IMR-90 (cell line): ENCODE measurements around the gene PRDM10. TPM values are rescaled to one million over a fixed set of nuclear protein-coding genes. Genes with fewer than 3 reads are reported as not detected.

ENCODE experiments used
- ATAC-seq: fragments of 200-7000 bp; cut with Tn5 transposase; 2 replicates; pipeline ENCODE4 v1.9.1; 2020; ENCODE audit warnings: low read depth, mild to moderate bottlenecking, moderate library complexity
- BruUV-seq: library from RNA; stranded (reverse); fragments of 400-500 nt; replicated peaks from 2 replicates; lab custom pipeline; 2021; lab: Mats Ljungman, UMichigan
- CTCF ChIA-PET: fragments of 300-600 bp; formaldehyde crosslinking; extraction: SDS; loops from one replicate; lab custom pipeline; 2021; ENCODE audit warnings: antibody characterized with exemption; lab: Yijun Ruan, JAX
- POLR2A ChIA-PET: fragments of 300-600 bp; sonication (Branson Sonifier 250); formaldehyde crosslinking; loops from one replicate; lab custom pipeline; 2022; ENCODE audit warnings: antibody characterized with exemption; ENCODE audit not compliant: unreplicated experiment; lab: Charles Lee
- DNase-seq: peaks from one replicate; pipeline ENCODE4 v3.0.0; 2013
- H2AFZ ChIP-seq: replicated peaks from 2 replicates; pipeline ENCODE3; 2013; ENCODE audit warnings: low read length, mild to moderate bottlenecking; ENCODE audit not compliant: poor library complexity
- H2AK5ac ChIP-seq: 2 replicates; pipeline ENCODE4 v1.6.1; 2013; ENCODE audit warnings: low read depth, low read length, inconsistent platforms
- H2AK9ac ChIP-seq: replicated peaks from 2 replicates; pipeline ENCODE3; 2013; ENCODE audit warnings: mild to moderate bottlenecking, low read depth, low read length, moderate library complexity; ENCODE audit not compliant: poor library complexity
- H2BK120ac ChIP-seq: 2 replicates; pipeline ENCODE4 v1.6.1; 2013; ENCODE audit warnings: low read depth, low read length, inconsistent platforms
- H2BK15ac ChIP-seq: 3 replicates; pipeline ENCODE4 v1.6.1; 2013; ENCODE audit warnings: low read depth, low read length, inconsistent platforms
- H2BK20ac ChIP-seq: 2 replicates; pipeline ENCODE4 v1.6.1; 2013; ENCODE audit warnings: low read depth, mild to moderate bottlenecking, inconsistent platforms, low read length, moderate library complexity
- H2BK5ac ChIP-seq: 2 replicates; pipeline ENCODE4 v1.6.1; 2013; ENCODE audit warnings: mild to moderate bottlenecking, low read depth, low read length, inconsistent platforms; ENCODE audit not compliant: poor library complexity, severe bottlenecking
- H3K14ac ChIP-seq: replicated peaks from 2 replicates; pipeline ENCODE4 v1.6.1; 2013; ENCODE audit warnings: low read depth, low read length, inconsistent platforms
- H3K18ac ChIP-seq: 2 replicates; pipeline ENCODE4 v1.6.1; 2013; ENCODE audit warnings: low read depth, low read length, control low read depth
- H3K23ac ChIP-seq: 2 replicates; pipeline ENCODE4 v1.6.1; 2013; ENCODE audit warnings: low read depth, low read length, inconsistent platforms
- H3K27ac ChIP-seq: 2 replicates; pipeline ENCODE4 v1.5.1; 2013; ENCODE audit warnings: mild to moderate bottlenecking, control low read depth, low read length; ENCODE audit not compliant: insufficient read depth
- H3K27me3 ChIP-seq: 2 replicates; pipeline ENCODE4 v1.6.1; 2013; ENCODE audit warnings: low read length; ENCODE audit not compliant: control insufficient read depth, insufficient read depth
- H3K36me3 ChIP-seq: 2 replicates; pipeline ENCODE4 v1.6.1; 2013; ENCODE audit warnings: low read length, mixed read lengths; ENCODE audit not compliant: control insufficient read depth, insufficient read depth
- H3K4ac ChIP-seq: 2 replicates; pipeline ENCODE4 v1.6.1; 2013; ENCODE audit warnings: low read depth, low read length, inconsistent platforms
- H3K4me1 ChIP-seq: 2 replicates; pipeline ENCODE4 v1.6.1; 2013; ENCODE audit warnings: low read length, mixed read lengths; ENCODE audit not compliant: control insufficient read depth, insufficient read depth
- H3K4me2 ChIP-seq: 2 replicates; pipeline ENCODE4 v1.6.1; 2013; ENCODE audit warnings: low read depth, mild to moderate bottlenecking, control low read depth, low read length, moderate library complexity
- H3K4me3 ChIP-seq: 2 replicates; pipeline ENCODE4 v1.5.1; 2013; ENCODE audit warnings: low read depth, mild to moderate bottlenecking, control low read depth, low read length, moderate library complexity; ENCODE audit not compliant: insufficient read depth
- H3K56ac ChIP-seq: 2 replicates; pipeline ENCODE4 v1.6.1; 2013; ENCODE audit warnings: low read length, inconsistent platforms; ENCODE audit not compliant: insufficient read depth; ENCODE audit errors: extremely low read depth
- H3K79me1 ChIP-seq, 2 experiments: 2 replicates each; pipeline ENCODE4 v1.6.1; 2013; ENCODE audit warnings: low read length in 2 of 2, inconsistent platforms in 1 of 2, low read depth in 1 of 2
- H3K9ac ChIP-seq: 2 replicates; pipeline ENCODE4 v1.6.1; 2013; ENCODE audit warnings: low read depth, low read length, control low read depth
- H3K9me1 ChIP-seq: 2 replicates; pipeline ENCODE4 v1.6.1; 2013; ENCODE audit warnings: low read length, inconsistent platforms; ENCODE audit not compliant: insufficient read depth
- H3K9me3 ChIP-seq: 2 replicates; pipeline ENCODE4 v1.6.1; 2013; ENCODE audit warnings: low read length; ENCODE audit not compliant: control insufficient read depth, insufficient read depth
- H4K20me1 ChIP-seq: 2 replicates; pipeline ENCODE4 v1.6.1; 2013; ENCODE audit warnings: low read length, inconsistent platforms; ENCODE audit not compliant: insufficient read depth
- H4K5ac ChIP-seq: 2 replicates; pipeline ENCODE4 v1.6.1; 2013; ENCODE audit warnings: mild to moderate bottlenecking, low read depth, low read length, control low read depth
- H4K8ac ChIP-seq, 2 experiments: 2 replicates each; pipeline ENCODE4 v1.6.1; 2013; ENCODE audit warnings: low read depth in 2 of 2, low read length in 2 of 2, control low read depth in 1 of 2, inconsistent platforms in 1 of 2
- H4K91ac ChIP-seq: 2 replicates; pipeline ENCODE4 v1.6.1; 2013; ENCODE audit warnings: low read depth, low read length, inconsistent platforms; ENCODE audit not compliant: insufficient read depth
- BHLHE40 ChIP-seq: fragments of 150-350 bp; IDR thresholded peaks from 2 replicates; pipeline ENCODE4 v1.6.1; 2016; ENCODE audit warnings: mild to moderate bottlenecking, low read depth, low read length
- CEBPB ChIP-seq: IDR thresholded peaks from 2 replicates; pipeline ENCODE4 v1.6.1; 2012; ENCODE audit warnings: low read depth, low read length, improper control_type of control experiment
- CHD1 ChIP-seq: IDR thresholded peaks from 2 replicates; pipeline ENCODE4 v1.6.1; 2012; ENCODE audit warnings: low read depth, low read length, improper control_type of control experiment
- ELK1 ChIP-seq: fragments of 150-350 bp; IDR thresholded peaks from 2 replicates; pipeline ENCODE4 v1.6.1; 2016; ENCODE audit warnings: low read depth, mild to moderate bottlenecking, low read length, moderate library complexity, borderline replicate concordance
- FOS ChIP-seq: fragments of 150-350 bp; IDR thresholded peaks from 2 replicates; pipeline ENCODE4 v1.6.1; 2016; ENCODE audit warnings: low read depth, low read length
- MAFK ChIP-seq: IDR thresholded peaks from 2 replicates; pipeline ENCODE4 v1.6.1; 2012; ENCODE audit warnings: low read depth, low read length, improper control_type of control experiment
- MAZ ChIP-seq: IDR thresholded peaks from 2 replicates; pipeline ENCODE4 v1.6.1; 2012; ENCODE audit warnings: low read depth, mild to moderate bottlenecking, low read length, improper control_type of control experiment, moderate library complexity, borderline replicate concordance
- MXI1 ChIP-seq: IDR thresholded peaks from 2 replicates; pipeline ENCODE4 v1.6.1; 2012; ENCODE audit warnings: low read depth, mild to moderate bottlenecking, low read length, moderate library complexity, borderline replicate concordance
- NFE2L2 ChIP-seq: fragments of 150-350 bp; IDR thresholded peaks from 2 replicates; pipeline ENCODE4 v1.6.1; 2016; ENCODE audit warnings: low read depth, mild to moderate bottlenecking, low read length
- POLR2A ChIP-seq: IDR thresholded peaks from 2 replicates; pipeline ENCODE4 v1.6.1; 2012; ENCODE audit warnings: mild to moderate bottlenecking, low read depth, low read length
- RCOR1 ChIP-seq: IDR thresholded peaks from 2 replicates; pipeline ENCODE4 v1.6.1; 2012; ENCODE audit warnings: mild to moderate bottlenecking, low read length, improper control_type of control experiment; ENCODE audit not compliant: insufficient replicate concordance
- RFX5 ChIP-seq: IDR thresholded peaks from 2 replicates; pipeline ENCODE4 v1.8.0; 2012; ENCODE audit warnings: low read depth, mild to moderate bottlenecking, low read length, moderate library complexity
- SMC3 ChIP-seq: fragments of 150-350 bp; IDR thresholded peaks from 2 replicates; pipeline ENCODE4 v1.6.1; 2016; ENCODE audit warnings: low read depth, mild to moderate bottlenecking, antibody characterized with exemption, low read length, moderate library complexity
- WGBS, 2 experiments: methylation state at CpG; one replicate each; pipeline versions ENCODE4 v1.1.5 to v1.1.7; 2013; ENCODE audit warnings: missing lambda C conversion rate in 2 of 2; ENCODE audit not compliant: insufficient read length in 1 of 2; ENCODE audit errors: extremely low coverage in 2 of 2; 5-methylcytosine and 5-hydroxymethylcytosine counted together
- dilution Hi-C: fragments of 300-500 bp; cut with HindIII; formaldehyde crosslinking; loops from one replicate; pipeline ENCODE4 v1.14.3; 2018; ENCODE audit warnings: low sequenced_read_pairs; ENCODE audit not compliant: unreplicated experiment
- in situ Hi-C: fragments of 300-500 bp; cut with MboI; formaldehyde crosslinking; loops from 3 replicates; pipeline ENCODE4 v1.14.3; 2019; ENCODE audit warnings: low sequenced_read_pairs, inconsistent platforms, mixed read lengths
- intact Hi-C: fragments of 100-400 bp; cut with micrococcal nuclease; formaldehyde crosslinking; loops from 2 replicates; pipeline ENCODE4 v1.10.0; 2022
- polyA plus RNA-seq, 3 experiments: library from polyadenylated mRNA; depleted of rRNA; stranded (reverse); fragments of >200 nt; gene quantifications; 2 replicates each; pipeline ENCODE4 v1.2.3, GENCODE V29; 2012; ENCODE audit warnings: low replicate concordance in 1 of 3
- total RNA-seq: library from RNA; depleted of rRNA; stranded (reverse); fragments of >200 nt; gene quantifications from 2 replicates; pipeline ENCODE4 v1.2.3, GENCODE V29; 2012
- TF ChIP-seq, protein P1 (sequence below): fragments of 150-350 bp; IDR thresholded peaks from 2 replicates; pipeline ENCODE4 v1.6.1; 2017; ENCODE audit warnings: mild to moderate bottlenecking, antibody characterized with exemption, low read length, low read depth

The PRDM10 gene
- total and polyA plus RNA-seq, 2 of the 4 experiments (the other 2 are of a cell fraction) = 3.1 to 6.5 TPM

- TF ChIP-seq NFE2L2 (no peak), CEBPB (no peak), MAZ (no peak), RFX5 (no peak), ELK1 (no peak), POLR2A (no peak)
Observed at GRCh38 chr11:129881570-129882170, 121.0 kb downstream of the PRDM10 start (continued).

DNA sequence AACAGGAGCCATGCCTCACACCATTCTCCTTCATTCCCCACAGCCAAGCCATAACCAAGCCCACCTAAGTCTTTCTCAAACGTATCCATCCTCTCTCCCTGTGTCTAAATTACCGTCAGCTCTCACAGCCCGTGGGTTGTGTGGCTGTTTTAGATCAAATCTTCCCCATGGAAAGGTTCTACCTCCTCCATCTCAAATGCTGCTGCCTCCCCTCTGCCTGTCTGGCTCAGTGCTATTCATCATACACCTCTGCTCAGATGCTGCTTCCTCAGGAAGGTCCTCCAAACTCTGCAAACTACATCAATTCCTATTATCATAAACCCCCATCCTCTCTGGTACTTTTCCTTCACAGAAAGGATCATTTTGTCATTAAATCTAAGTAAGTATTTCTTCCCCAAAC is 122.3 kb downstream of the PRDM10 start:
- no CpG with 5 or more reads among the region's 3 CpGs for WGBS, 2 experiments
- Histone ChIP-seq H3K36me3 (peaks cover 70% of the 10 kb centered on the region), H3K9ac (no peak overlapping the region), H3K27me3 (no peaks in the 10 kb centered on the region), H3K27ac (no peak overlapping the region), H3K4me3 (no peak overlapping the region), H3K4me2 (no peak overlapping the region), H2BK5ac (no peak overlapping the region), H4K20me1 (no peaks in the 10 kb centered on the region), H4K91ac (no peak overlapping the region), H2AK5ac (no peak overlapping the region), H3K9me1 (no peaks in the 10 kb centered on the region), H3K23ac (no peak overlapping the region), H3K79me1 (no peaks in the 10 kb centered on the region; a peak in 1 of 4 replicates), H2AFZ (no peak overlapping the region), H3K14ac (no peak overlapping the region), H2BK120ac (no peak overlapping the region), H3K4ac (no peak overlapping the region), H4K8ac (no peak overlapping the region), H2AK9ac (no peak overlapping the region), H3K18ac (no peak overlapping the region), H4K5ac (no peak overlapping the region), H2BK15ac (no peak overlapping the region), H2BK20ac (no peak overlapping the region), H3K9me3 (no peaks in the 10 kb centered on the region), H3K4me1 (no peaks in the 10 kb centered on the region), H3K56ac (no peak overlapping the region)
- in situ Hi-C loops = no loop called here
- dilution Hi-C loops = no loop called here
- ATAC-seq (no peak), DNase-seq (no peak)
- no TSS peak for BruUV-seq
- ChIA-PET CTCF (interaction anchor here (1.9 kb wide), 1 partner anchor 11 kb away, joined by 4 read pairs; no protein-coding TSS in a partner anchor), POLR2A (no interaction called here)
- intact Hi-C loops = loop anchor here (1.0 kb wide), 1 partner anchor 95 kb away; no protein-coding TSS in a partner anchor
- no peak for TF ChIP-seq BHLHE40
- TF ChIP-seq CHD1 = no peak
- no peak for TF ChIP-seq ELK1
- TF ChIP-seq RCOR1 = no peak
- no peak for TF ChIP-seq FOS
- TF ChIP-seq MAFK = no peak
- TF ChIP-seq MXI1 = no peak
- TF ChIP-seq SMC3 = no peak
- TF ChIP-seq CEBPB = no peak
- TF ChIP-seq, protein P1, sequence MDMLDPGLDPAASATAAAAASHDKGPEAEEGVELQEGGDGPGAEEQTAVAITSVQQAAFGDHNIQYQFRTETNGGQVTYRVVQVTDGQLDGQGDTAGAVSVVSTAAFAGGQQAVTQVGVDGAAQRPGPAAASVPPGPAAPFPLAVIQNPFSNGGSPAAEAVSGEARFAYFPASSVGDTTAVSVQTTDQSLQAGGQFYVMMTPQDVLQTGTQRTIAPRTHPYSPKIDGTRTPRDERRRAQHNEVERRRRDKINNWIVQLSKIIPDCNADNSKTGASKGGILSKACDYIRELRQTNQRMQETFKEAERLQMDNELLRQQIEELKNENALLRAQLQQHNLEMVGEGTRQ = no peak
- no peak for TF ChIP-seq POLR2A
